ENCODE measurements around the gene PTGES3. TPM values are rescaled to one million over a fixed set of nuclear protein-coding genes. Genes with fewer than 3 reads are reported as not detected.

The PTGES3 gene
- total and polyA plus RNA-seq, 8 donors = 43.3 to 145 (median 97.2) TPM

DNA sequence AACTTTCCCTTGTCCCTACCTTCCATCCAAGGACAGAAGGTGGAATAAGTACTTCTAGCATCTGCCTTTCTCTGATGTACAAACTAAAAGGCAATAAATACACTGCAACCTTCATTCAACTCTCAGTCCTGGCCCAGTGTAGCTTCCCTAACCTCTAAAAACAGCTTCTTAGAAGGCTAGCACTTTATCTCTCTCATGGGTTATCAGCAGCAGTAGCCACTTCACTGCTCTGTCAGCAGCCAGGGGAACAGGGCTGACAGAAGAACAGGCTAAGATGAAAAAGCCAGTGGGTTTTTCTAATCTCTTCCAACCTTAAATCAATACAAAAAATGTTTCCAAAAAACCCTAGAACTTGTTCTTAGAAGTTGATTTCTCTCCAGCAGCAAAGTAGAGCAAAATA is 71.2 kb downstream of the PTGES3 start:
- no peaks in the 10 kb centered on the region for H3K27me3 ChIP-seq
- TF ChIP-seq, protein P1, sequence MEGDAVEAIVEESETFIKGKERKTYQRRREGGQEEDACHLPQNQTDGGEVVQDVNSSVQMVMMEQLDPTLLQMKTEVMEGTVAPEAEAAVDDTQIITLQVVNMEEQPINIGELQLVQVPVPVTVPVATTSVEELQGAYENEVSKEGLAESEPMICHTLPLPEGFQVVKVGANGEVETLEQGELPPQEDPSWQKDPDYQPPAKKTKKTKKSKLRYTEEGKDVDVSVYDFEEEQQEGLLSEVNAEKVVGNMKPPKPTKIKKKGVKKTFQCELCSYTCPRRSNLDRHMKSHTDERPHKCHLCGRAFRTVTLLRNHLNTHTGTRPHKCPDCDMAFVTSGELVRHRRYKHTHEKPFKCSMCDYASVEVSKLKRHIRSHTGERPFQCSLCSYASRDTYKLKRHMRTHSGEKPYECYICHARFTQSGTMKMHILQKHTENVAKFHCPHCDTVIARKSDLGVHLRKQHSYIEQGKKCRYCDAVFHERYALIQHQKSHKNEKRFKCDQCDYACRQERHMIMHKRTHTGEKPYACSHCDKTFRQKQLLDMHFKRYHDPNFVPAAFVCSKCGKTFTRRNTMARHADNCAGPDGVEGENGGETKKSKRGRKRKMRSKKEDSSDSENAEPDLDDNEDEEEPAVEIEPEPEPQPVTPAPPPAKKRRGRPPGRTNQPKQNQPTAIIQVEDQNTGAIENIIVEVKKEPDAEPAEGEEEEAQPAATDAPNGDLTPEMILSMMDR (IDR thresholded peaks at IDR 0.05) = no peak
- TF ChIP-seq POLR2AphosphoS5 (IDR thresholded peaks at IDR 0.05) = no peak
- TF ChIP-seq EP300 (IDR thresholded peaks at IDR 0.05) = no peak
- no peak for TF ChIP-seq POLR2A (IDR thresholded peaks at IDR 0.05)
- intact Hi-C loops (cut with DNase I; ENCODE audit: low total_unique reads) = no loop called here
- H3K27ac ChIP-seq = no peak overlapping the region
- peaks cover 5 to 45% (median 12%) of the 10 kb centered on the region in 4 donors for H3K4me1 ChIP-seq
- DNase-seq = no peak
- H3K9me3 ChIP-seq = no peaks in the 10 kb centered on the region
- no peak overlapping the region for H3K4me3 ChIP-seq
- H3K36me3 ChIP-seq = peaks cover 61 to 99% (median 89%) of the 10 kb centered on the region in 4 donors

DNA sequence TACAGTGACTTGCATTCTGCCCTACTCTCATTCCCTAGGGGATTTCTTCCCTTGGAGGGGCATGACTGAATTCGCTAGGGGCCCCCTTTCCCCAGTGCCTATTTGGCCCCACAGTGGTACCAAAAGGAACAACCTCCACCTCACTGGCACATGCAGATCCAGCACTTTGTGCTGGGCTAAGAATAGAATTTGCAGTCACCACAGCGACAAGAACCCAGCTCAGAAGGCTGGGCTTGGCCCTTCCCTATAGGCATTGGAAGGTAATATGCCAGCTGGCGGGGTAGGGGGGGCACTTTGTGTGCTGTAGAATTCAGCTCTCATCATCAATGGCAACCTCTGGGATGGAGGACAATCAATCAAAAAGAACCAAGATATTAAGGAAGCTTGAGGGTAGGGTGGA is 71.8 kb downstream of the PTGES3 start:
- Histone ChIP-seq H3K36me3 (peaks cover 65 to 99% (median 89%) of the 10 kb centered on the region in 4 donors), H3K9me3 (no peaks in the 10 kb centered on the region), H3K4me3 (no peak overlapping the region), H3K4me1 (peaks cover 5 to 38% (median 12%) of the 10 kb centered on the region in 4 donors), H3K27ac (no peak overlapping the region), H3K27me3 (no peaks in the 10 kb centered on the region)
- DNase-seq = no peak
- WGBS, 5 donors = 91 to 95% (median 92%) methylated on average over 3 of the region's 3 CpGs
- TF ChIP-seq, protein P1 (IDR thresholded peaks at IDR 0.05) = no peak
- TF ChIP-seq POLR2AphosphoS5 (IDR thresholded peaks at IDR 0.05) (no peak), POLR2A (IDR thresholded peaks at IDR 0.05) (no peak), EP300 (IDR thresholded peaks at IDR 0.05) (no peak)
- intact Hi-C loops (cut with DNase I; ENCODE audit: low total_unique reads) = no loop called here

DNA sequence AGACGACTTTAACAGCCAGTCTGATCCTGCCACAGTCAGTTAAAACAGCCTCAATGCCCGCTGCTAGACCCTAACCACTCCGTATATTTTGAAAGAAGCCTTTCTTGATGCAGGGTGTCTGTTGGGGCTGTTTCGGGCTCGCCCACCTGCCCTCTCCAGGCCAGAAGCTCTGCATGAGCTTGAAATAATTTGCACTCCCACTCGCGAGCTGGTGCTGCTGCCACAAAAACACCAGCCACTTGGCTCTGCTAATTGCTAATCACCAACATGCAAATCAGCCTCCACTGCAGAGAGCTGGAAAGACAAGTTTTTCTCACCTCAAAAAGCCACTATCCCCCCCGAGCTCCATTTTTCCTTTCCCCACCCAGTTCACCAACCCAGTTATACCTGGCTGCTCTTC is 73.5 kb downstream of the PTGES3 start:
- Histone ChIP-seq H3K27me3 (no peaks in the 10 kb centered on the region), H3K9me3 (no peaks in the 10 kb centered on the region), H3K27ac (no peak overlapping the region), H3K4me3 (no peak overlapping the region), H3K4me1 (peaks cover 0 to 24% (median 5%) of the 10 kb centered on the region in 4 donors), H3K36me3 (peaks cover 81 to 99% (median 91%) of the 10 kb centered on the region in 4 donors)
- no peak for TF ChIP-seq EP300 (IDR thresholded peaks at IDR 0.05)
- no peak for TF ChIP-seq POLR2AphosphoS5 (IDR thresholded peaks at IDR 0.05)
- TF ChIP-seq, protein P1 (IDR thresholded peaks at IDR 0.05) = no peak
- TF ChIP-seq POLR2A (IDR thresholded peaks at IDR 0.05) = no peak
- WGBS, 5 donors = 83 to 91% (median 85%) methylated on average over 8 of the region's 8 CpGs
- intact Hi-C loops (cut with DNase I; ENCODE audit: low total_unique reads) = no loop called here
- DNase-seq = no peak

Small RNAs within 50 kb of the gene (small RNA-seq; reads per million reads assigned to genes)
- 0 reads per million in 4 donors for gene RN7SL809P
- gene SNORD59A = 11,110 to 64,869 (median 33,854) reads per million in 4 donors

Other genes with a start within 250 kb of the PTGES3 start
- 10 to 100 TPM in 2 of 5 donors, 1 to 10 TPM in 3; 3.8 to 64.7 (median 8.1) TPM for gene TIMELESS, start 238.9 kb downstream of the PTGES3 start, total RNA-seq
- gene TIMELESS, start 238.9 kb downstream of the PTGES3 start, polyA plus RNA-seq = 1 to 10 TPM; 4.0 to 7.4 (median 5.2) TPM
- gene MIP, start 233.6 kb downstream of the PTGES3 start, total RNA-seq = not detected
- not detected for gene MIP, start 233.6 kb downstream of the PTGES3 start, polyA plus RNA-seq
- gene SPRYD4, start 219.7 kb downstream of the PTGES3 start, total RNA-seq = 1 to 10 TPM in 4 of 5 donors, under 1 TPM in 1; 0.29 to 5.8 (median 3.5) TPM
- gene SPRYD4, start 219.7 kb downstream of the PTGES3 start, polyA plus RNA-seq = 1 to 10 TPM; 1.8 to 2.1 (median 2.0) TPM
- 1 to 10 TPM in 3 of 5 donors, not detected in 2; 1.3 to 7.6 (median 3.9) TPM for gene GLS2, start 200.1 kb downstream of the PTGES3 start, total RNA-seq
- gene GLS2, start 200.1 kb downstream of the PTGES3 start, polyA plus RNA-seq = 10 to 100 TPM in 1 of 3 donors, 1 to 10 TPM in 2; 2.6 to 11.2 (median 5.4) TPM
- 100 to 1,000 TPM in 1 of 5 donors, 10 to 100 TPM in 2, 1 to 10 TPM in 2; 5.2 to 123 (median 32.3) TPM for gene RBMS2, start 166.5 kb downstream of the PTGES3 start, total RNA-seq
- 1 to 10 TPM; 4.2 to 9.7 (median 8.2) TPM for gene RBMS2, start 166.5 kb downstream of the PTGES3 start, polyA plus RNA-seq
- 100 to 1,000 TPM in 3 of 5 donors, 10 to 100 TPM in 2; 69.4 to 158 (median 112) TPM for gene BAZ2A, start 58.0 kb downstream of the PTGES3 start, total RNA-seq
- 10 to 100 TPM in 2 of 3 donors, 1 to 10 TPM in 1; 9.5 to 19.4 (median 11.6) TPM for gene BAZ2A, start 58.0 kb downstream of the PTGES3 start, polyA plus RNA-seq
- 100 to 1,000 TPM; 183 to 604 (median 386) TPM for gene ATP5F1B, start 42.3 kb downstream of the PTGES3 start, total RNA-seq
- gene ATP5F1B, start 42.3 kb downstream of the PTGES3 start, polyA plus RNA-seq = 100 to 1,000 TPM; 505 to 573 (median 536) TPM
- 1,000 to 10,000 TPM in 2 of 5 donors, 100 to 1,000 TPM in 3; 366 to 1,322 (median 558) TPM for gene NACA, start 37.0 kb upstream of the PTGES3 start, total RNA-seq
- gene NACA, start 37.0 kb upstream of the PTGES3 start, polyA plus RNA-seq = 1,000 to 10,000 TPM; 1,626 to 2,450 (median 1,999) TPM
- gene PRIM1, start 64.0 kb upstream of the PTGES3 start, total RNA-seq = 10 to 100 TPM in 3 of 5 donors, 1 to 10 TPM in 1, not detected in 1; 5.2 to 45.5 (median 16.8) TPM
- 1 to 10 TPM; 4.3 to 5.7 (median 5.0) TPM for gene PRIM1, start 64.0 kb upstream of the PTGES3 start, polyA plus RNA-seq
- gene HSD17B6, start 75.0 kb upstream of the PTGES3 start, total RNA-seq = 1 to 10 TPM in 4 of 5 donors, not detected in 1; 4.4 to 8.0 (median 6.2) TPM
- 10 to 100 TPM in 1 of 3 donors, 1 to 10 TPM in 2; 4.9 to 11.3 (median 5.4) TPM for gene HSD17B6, start 75.0 kb upstream of the PTGES3 start, polyA plus RNA-seq
- gene SDR9C7, start 246.1 kb upstream of the PTGES3 start, total RNA-seq = not detected
- under 1 TPM in 1 of 3 donors, not detected in 2; 0.50 TPM for gene SDR9C7, start 246.1 kb upstream of the PTGES3 start, polyA plus RNA-seq

Data from stomach (tissue), 9 donors.